SIG-M5 treated with dmso at 0.1 percent for 504 hours (cell line): Measurements from ENCODE around the gene PUM2.
A peak's percentile ranks its signal among the peaks of the same experiment; 100 is the strongest.
"Not testable (repeated sequence)": the region's sequence is repeated elsewhere in the genome, so short reads cannot be mapped to it uniquely, and the experiment has no call there.

ENCODE experiments used
- DNase-seq: peaks from one replicate; lab custom pipeline; 2025; ENCODE audit not compliant: unreplicated experiment; lab: John Stamatoyannopoulos, UW

Gene PUM2, protein sequence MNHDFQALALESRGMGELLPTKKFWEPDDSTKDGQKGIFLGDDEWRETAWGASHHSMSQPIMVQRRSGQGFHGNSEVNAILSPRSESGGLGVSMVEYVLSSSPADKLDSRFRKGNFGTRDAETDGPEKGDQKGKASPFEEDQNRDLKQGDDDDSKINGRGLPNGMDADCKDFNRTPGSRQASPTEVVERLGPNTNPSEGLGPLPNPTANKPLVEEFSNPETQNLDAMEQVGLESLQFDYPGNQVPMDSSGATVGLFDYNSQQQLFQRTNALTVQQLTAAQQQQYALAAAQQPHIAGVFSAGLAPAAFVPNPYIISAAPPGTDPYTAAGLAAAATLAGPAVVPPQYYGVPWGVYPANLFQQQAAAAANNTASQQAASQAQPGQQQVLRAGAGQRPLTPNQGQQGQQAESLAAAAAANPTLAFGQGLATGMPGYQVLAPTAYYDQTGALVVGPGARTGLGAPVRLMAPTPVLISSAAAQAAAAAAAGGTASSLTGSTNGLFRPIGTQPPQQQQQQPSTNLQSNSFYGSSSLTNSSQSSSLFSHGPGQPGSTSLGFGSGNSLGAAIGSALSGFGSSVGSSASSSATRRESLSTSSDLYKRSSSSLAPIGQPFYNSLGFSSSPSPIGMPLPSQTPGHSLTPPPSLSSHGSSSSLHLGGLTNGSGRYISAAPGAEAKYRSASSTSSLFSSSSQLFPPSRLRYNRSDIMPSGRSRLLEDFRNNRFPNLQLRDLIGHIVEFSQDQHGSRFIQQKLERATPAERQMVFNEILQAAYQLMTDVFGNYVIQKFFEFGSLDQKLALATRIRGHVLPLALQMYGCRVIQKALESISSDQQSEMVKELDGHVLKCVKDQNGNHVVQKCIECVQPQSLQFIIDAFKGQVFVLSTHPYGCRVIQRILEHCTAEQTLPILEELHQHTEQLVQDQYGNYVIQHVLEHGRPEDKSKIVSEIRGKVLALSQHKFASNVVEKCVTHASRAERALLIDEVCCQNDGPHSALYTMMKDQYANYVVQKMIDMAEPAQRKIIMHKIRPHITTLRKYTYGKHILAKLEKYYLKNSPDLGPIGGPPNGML

DNA sequence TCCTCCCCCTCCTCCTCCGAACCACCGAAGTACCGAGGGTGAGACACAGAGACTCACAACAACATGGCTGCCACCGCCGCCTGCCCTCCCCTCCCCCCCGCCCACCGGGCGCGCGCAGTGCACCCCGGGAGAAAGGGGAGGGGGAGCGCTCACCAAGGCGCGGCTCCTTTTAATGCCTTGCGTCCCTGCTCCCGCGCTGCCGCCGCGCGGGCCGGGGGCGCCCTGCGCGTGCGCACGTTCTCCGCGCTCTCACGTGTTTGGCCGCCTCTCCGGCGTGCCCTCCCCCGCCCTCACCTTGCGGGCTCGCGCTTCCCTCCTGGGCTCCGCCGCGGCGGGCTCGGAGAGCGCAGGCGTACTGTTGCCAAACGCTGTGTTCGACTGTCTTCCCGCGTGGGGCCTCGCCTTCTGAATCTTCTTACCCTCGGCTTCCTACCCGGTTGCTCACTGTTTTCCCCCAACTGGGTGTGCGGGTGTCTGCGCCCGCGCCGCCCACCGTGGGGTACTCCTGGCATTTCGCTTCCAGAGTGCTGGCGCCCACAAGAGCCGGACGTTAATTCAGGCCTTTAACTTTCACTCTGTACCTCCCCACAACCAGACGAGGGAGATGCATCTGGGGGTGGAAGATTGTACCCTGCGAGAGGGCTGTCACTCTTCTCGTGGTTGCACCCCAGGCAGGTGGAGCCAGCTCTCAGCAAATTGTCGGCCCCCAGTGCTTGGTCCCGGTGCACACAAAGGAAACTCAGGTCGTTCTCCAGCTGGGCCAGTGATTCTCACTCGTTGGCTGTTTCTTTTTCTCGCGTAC is at the start of gene PUM2:
TSS of gene PUM2 (minus strand) at position 92 of the 802 bp plus-strand sequence. CDS start 23,484 bp downstream, outside the sequence.
- peak; percentile 96 for DNase-seq

DNA sequence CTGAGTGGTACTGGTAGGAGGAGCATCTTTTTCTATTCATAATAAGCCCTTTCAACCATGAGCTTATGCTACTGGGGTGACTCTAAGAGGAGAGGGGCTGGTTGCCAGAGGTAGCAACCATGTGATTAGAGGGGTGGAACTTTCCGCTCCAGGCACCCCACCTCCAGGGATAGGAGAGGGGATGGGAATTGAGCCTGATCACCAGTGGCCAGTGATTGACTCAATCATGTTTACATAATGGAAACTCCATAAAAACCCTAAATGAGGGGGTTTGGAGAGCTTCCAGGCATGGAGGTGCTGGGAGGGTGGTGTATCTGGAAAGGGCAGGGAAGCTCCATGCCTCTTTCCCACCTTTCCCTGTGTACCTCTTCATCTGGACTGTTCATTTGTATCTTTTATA is 49.7 kb upstream of the PUM2 start:
- no peak for DNase-seq

DNA sequence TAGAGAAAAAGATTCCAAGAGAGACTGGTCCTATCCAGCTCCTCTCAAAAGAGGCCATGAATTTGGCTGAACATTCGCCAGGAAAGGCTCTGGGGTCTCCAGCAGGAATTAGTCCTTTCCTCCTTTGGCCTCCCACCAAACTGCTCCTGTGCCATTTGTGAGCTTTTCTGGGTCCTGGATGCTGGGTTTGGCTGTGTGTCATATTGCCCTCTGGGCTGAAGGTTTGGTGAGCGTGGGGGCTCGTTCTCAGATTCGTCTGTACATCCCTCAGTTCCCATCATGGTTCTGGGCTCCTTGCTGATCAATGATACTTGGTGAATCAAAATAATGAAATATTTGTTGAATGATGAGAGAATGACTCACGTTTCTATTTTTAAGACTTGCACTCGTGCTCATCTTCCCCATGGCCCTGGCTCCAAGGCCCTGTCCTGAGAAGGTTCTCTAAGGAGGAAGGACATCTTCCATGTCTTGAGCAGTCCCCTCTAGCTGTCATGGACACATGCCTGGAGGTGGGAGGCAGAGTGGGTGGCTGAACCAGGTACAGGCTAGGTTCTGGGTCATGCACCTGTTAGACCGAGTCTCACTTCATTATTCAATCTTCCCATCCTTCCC is 48.4 kb upstream of the PUM2 start:
- DNase-seq = no peak

DNA sequence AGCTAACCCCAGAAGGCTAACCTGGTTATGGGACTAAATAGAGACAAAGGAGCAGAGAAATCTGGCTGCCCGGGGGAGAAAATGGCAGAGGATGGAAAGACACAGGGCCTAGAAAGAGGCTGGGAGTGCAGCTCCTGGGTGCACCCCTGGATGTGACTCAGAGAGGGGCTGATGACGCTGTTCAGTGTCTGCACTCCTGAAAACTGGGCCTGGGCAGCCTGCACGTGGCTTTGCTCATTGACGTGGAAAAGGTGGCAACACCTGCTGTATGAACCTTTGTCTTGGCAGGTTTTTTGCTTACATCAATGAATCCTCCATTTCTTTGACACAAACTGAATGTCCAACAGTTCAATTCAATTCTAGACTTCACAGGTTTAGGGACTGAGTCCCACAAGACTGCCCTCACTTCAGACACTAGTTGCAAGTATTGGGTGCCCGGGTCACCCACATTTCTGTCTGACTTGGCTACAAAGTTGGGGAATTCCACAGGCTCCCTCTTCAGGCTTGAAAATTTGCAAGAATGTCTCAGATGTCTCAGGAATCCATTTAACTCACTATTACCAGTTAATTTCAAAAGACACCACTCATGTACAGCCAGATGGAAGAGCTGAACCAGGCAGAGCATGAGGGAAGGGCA is 47.3 kb upstream of the PUM2 start:
- DNase-seq = no peak

DNA sequence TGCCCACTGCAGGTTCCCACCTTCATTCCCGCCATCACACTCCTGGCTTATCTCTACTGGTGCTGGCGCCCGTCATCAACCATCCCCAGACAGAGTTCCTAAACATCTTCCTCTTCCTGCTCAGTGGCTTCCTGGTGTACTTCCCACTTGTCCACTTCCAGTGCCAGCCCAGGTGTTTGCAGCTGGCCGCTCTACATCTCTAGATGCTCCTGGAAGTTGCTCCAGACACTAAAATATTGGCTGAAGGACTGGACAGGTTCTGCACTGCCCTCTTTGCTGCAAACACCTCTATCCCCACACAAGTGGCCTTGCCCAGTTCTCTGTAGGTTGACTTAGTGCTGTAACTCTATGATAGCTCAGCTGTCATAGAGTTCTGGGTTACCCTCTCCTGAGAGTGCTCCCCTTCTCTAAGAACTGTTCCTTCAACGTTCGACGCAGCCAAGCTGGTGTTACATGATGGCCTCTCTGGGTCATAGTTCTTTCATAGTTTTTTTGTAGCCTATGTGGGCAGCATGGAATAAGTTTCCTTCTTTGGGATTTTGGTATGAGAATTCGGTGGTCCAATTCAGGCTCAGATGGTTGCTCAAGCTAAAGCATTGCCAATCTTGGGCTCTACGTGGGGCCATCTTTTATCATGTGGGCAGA is 45.8 kb upstream of the PUM2 start:
- no peak for DNase-seq

DNA sequence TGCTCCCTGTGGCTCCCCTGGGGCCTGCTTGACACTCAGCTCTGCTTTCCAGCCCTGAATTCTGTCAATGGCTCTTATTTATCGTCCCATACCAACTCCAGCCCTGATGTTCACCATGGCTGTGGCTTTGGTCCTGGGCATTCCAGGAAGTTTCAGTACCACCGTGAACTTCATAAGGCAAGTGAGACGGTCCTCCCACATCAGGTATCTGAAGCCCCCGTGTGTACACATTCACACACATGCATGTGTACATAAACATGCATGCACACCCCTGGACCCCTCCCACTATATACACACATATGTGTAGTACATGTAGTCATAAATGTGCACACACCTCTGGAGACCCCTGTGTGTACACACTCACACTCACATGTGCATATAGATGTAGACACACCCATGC is 43.3 kb upstream of the PUM2 start:
- no peak for DNase-seq

DNA sequence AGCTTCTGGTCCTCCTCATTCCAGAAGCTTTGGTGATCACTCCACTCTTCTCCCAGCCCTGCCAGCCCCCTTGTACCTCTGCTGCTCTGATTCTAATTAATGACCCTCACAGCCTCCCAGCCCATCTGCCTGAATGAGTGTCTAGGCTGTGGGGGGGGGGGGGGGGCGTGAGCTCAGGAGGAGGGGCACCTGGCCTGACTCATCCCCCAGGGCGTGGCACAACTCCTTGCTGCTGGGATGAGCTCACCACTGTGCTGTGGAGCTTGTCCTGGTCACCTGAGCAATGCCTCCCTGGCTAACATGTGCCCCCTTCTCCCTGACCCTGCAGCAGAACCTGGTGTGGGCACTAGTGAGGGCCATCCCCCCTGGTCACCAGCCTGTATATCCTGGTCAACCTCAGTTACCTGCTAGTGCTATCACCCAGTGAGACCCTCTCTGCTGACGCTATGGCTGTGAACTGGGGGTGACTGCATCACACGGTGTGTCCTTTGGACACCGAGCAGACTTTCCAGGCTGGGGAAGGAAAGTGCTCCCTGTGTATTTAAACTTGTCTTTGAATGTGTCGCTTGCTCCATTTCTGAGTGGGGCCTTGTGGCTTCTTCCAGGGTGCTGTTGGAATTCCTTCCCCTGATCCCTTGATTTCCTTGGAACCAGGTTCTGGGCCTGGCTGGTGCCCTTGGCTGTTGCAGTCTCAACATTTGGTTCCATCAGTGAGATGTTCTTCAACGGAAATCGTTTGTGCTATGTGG is 41.5 kb upstream of the PUM2 start:
- DNase-seq = no peak

DNA sequence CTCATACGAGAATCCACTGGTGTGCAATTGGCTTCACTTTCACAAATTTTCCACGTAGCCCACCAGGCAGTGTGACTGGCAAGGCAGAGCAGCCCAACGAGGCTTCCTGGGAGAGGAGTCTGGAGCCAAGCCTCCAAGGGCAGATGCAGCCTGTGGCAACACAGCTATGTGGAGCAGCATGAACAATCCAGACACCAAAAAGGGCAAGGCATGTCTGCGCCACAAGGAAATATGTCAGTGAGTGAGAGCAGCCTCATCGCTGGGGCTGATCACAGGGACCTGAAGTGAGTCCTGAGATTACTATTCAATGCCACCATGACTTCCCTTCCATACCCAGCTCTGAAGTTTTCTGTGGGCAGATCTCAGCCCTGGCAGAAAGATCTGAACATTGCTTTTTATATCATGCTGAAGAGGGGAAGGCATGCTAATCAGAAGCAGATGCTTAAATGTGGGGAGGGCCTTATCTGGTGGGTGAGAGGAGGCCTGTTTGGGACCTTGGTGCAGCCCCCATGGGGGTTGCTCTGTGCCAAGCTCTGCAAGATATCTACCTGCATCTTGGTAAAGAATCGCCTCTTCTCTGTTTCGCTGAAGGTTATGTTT is 40.0 kb upstream of the PUM2 start:
- no peak for DNase-seq

DNA sequence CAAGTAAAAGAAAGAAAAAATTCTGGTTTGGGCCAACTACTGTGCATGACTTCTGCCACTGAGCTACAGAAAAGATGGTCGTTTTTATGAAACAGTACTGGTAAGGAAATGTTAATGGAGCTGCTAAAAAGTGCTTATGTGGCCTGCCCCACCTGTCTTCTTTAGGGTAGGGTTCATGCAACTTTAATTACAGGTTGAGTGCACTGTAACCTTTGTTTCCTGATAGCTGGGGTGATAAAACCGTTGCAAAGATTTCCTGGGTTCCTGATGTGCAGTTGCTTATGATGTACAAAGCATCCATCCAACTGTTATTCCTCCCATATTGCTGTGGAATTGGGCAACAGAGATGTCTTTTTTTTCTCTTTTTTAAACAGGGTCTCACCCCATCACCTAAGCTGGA is 34.3 kb upstream of the PUM2 start:
- DNase-seq = no peak

DNA sequence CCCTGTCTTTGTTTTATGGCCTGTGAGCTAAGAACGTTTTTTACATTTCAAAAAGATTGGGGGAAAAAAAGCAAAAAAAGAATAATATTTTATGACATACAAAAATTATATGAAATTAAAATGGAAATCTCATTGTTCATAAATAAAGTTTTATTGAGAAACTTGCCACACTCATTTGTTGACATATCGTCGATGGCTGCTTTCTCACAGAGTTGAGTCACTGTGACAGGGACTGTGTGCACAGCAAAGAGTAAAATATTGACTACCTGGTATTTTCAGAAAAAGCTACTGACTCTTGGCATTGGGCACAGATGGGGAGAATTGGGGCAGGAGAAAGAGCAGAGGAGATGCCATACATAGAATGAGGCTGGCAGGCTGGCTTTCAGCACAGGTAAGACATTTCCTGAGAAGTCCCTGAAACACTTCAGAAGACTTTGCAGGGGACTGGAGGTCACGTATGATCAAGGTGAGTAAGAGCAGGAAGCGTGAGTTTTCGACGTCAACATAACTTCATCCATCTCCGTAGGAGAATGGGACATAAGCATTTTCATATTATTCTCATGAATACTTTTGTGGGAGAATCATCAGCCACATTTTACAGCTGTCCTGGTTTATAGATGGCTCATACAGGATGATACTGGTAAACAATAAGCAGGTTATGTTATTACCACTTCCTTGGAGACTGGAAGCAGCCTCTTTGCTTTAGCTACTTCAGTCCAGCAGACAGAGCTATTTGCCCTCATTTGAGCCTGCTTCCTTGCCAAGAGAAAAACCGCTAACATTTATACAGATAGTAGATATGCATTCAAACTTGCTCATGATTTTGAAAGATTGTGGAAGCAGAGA is 32.5 kb upstream of the PUM2 start:
- no peak for DNase-seq

DNA sequence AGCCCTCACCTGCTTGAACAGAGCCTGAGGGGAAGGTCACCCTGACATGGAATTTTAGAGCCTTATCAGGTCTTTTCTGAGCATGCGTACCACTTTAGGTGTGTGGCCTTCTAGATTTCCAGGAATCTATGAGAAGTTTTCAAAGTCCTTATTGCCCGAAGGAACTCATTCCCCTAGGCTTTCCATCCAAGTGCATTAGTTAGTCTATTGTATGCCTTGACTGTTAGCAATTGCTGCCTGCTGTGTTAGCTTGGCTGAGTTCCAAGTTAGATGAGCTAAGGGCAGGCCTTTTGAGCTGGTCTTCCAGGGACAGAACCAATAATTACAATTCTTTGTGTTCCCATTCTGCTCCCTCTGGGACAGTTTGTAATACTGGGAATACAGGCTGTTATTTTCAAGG is 30.8 kb upstream of the PUM2 start:
- DNase-seq = no peak

DNA sequence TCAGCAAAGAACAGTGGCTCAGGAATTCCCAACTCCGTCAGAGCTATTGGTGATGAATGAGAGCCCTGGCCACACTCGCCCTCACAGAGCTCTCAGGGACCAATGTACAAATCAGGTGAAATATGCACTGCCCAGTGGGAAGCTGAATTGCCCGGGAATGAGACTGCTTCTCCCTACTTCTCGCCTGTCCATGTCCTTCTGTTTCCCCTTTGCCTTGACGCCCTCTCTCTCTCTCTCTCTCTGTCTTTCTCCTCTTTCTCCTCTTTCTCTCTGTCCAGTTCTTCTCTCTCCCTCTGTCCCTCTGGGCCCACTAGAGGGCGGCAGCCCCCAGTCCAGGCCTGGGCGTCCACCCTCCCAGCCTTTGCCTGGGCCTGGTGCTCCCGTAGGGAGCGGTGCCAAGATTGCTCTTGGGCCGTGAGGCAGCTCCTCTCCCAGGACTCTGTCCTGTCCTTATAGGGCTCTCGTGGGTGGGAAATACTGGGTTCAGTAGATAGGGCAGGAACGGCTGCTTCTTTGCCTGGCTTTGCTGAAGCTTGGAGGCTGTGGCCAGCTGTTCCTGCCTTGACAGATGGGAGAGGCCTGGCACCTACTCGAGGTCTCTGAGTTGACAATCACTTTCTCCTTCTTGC is 28.4 kb upstream of the PUM2 start:
- DNase-seq = no peak

DNA sequence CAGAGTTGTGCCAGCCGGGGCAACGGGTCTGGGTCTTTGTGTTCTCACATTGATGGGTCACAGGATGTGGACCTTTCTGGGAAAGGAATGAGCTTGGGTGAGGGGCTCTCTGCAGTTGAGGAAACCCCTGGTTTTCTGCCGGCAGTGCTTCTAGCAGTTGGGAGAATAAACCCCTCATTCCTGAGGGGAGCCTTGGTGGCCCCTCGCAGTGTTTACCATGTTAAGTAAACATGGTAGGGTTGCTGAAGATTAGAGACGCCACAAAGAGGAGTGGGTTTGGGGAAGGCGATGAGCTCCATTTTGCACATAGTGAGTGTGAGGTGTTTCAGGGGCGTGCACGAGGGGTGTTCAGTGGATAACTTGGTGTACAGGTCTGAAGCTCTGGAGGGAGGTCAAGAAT is 27.7 kb upstream of the PUM2 start:
- DNase-seq = no peak

DNA sequence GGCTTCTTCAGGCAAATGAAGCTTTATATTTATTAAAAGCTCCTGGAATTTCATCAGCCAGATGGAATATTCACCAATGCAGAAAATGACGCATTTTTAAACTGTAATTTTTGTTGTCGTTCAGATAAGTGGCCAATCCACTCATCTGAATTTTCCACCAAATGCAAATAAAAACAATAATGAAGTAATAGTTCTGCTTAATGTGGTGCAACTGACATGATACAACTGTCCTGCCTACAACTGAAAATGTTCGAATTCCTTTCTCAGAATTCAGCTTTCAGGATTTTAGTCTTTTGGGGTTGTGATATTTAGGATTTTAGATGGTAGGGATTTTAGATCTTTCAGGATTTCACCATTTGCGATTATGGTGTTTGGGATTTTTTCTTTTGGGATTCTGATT is 27.1 kb upstream of the PUM2 start:
- DNase-seq = no peak

DNA sequence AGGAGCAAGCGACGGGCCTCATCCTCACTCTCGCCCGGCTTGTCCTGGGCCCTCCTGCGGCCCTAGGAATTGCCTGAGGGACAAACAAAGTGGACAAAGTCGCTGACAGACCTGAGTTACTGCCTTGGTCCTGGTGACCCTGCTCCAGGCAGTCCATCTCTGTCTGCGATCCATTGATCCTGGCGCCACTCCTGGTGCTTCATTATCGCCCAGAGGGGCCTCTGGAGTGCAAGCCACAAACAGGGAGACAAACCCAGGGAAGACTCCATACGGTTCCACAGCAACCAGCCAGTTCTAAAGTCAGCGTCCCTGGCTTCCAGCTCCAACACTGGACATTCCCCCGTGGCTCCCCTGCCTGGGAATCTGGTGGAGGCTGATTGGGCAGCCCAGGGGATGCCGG is 24.3 kb upstream of the PUM2 start:
- DNase-seq = not testable (repeated sequence)

DNA sequence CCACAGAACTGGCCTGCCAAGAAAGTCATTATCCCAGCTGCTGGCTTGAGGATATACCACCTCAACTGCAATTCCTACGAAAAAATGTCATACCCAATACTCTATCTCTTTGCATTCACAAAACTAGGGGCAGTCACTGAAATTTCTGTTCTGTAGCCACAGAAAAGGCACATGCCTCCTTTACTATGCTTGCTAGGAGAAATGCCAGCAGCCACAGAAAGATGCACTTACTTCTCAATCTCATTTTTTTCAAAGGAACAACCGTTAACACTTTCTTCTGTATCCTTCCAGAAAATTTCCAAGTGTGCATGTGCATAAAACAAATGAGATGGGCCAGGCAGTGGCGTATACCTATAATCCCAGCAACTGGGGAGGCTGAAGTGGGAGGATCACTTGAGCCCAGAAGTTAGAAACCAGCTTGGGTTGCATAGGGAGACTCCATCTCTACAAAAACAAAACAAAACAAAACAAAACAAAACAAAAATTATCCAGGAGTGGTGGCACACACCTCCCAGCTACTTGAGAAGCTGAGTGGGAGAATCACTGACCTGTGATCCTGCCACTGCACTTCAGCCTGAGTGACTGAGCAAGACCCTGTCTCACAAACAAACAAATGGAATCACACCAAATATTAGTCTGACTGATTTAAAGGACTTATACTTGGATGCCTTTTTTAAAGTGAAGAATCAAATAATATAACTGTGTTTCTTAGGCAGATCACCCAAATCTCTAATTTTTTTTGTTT is 22.4 kb upstream of the PUM2 start:
- no peak for DNase-seq
